NCI-H2196 treated with DMSO at 0.1 percent for 48 hours (cell line): Measurements from ENCODE around the gene LAMB4.

Source experiments
- DNase-seq: peaks from one replicate; lab custom pipeline; 2025; ENCODE audit not compliant: unreplicated experiment; lab: John Stamatoyannopoulos, UW

LAMB4 gene

DNA sequence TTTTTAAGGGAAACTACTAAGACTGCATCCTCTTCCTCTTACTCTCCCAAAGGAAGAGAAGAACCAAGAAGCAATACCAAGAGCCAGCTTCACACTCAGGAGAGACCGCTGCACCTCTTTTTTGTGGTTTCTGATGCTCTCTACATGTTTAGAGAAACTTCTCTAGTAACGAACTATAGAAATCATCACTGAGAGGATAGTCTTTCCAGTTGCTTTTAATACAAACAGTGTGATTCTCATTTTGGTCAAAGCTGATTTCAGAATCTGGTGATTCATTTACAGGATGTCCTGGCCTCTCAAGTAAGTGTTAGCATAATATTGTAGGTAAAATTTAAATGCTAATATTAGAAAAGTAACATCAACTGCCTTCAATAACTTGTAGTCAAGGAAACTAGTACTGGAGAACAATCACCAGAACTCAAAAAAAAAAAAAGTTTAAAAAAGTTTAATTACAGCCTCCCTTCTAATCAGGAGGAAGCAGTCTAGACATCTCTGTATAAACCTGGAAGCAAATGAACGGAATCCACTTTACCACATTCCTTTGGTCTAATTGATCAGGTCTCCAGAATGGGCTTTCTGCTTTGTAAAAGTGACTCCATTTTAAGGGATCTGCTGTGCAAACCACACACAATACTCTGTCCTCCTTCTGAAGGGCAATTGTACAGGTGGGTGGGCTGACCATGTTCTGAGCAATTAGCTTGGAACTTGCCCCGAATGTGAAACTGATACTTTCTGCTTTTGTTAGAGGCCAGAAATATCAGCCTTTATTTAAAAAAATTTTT, 130.2 kb downstream of the LAMB4 start:
- DNase-seq: no peak

DNA sequence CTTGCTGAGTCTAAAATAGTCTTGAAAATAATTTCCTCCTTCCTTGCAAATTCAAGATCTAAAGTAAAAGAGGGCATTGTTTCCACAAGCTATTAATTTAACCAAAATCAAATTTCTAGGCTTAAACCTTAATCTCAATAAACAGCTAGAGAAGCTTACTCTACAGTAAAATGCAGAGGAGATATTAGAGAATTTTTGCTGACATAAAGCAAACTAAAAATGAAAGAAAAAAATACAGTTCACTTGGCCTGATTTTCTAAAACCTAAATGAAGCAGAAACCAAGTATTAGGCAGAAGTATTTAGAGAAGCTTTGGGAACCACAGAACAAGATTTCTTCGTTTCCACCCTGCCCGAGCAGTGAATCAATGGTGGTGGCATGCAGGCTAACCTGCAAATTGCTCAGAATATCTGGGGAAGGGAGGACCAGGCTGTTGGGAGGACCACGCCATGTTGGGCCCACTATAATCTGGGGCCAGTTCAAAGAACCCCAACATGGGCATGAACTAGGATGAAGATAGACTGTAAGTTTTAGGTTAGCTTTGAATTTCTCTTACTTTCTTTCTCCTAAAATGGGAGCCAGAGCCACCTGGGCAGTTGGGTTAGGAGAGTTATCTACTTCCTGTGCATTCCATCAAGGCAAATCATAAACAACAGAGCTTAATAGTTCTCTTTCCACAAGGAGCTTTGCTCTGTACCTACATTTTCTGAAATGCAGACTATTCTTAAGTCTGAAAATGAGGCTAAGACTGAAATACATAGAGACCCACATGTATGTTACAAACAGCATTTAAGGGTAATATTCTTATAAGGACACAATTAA, 131.3 kb downstream of the LAMB4 start:
- no peak for DNase-seq

DNA sequence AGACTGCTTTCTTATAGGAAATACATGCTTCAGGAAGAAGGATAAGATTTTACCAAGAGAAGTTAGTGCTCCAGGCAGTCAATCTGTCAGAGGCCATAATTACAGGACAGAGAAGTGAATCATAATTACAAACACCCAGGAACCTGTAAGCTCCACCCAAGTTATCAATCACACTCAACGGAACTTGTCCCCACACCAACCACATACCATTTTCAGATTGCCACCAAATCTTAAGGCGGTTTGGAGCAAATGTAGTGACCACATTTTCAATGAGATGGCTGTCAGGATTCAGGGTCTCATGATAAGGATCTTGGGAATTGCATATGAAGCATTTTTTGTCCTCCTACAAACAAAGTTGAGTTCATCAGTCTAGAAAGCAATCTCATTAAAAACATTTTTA, 132.0 kb downstream of the LAMB4 start:
- DNase-seq: no peak

DNA sequence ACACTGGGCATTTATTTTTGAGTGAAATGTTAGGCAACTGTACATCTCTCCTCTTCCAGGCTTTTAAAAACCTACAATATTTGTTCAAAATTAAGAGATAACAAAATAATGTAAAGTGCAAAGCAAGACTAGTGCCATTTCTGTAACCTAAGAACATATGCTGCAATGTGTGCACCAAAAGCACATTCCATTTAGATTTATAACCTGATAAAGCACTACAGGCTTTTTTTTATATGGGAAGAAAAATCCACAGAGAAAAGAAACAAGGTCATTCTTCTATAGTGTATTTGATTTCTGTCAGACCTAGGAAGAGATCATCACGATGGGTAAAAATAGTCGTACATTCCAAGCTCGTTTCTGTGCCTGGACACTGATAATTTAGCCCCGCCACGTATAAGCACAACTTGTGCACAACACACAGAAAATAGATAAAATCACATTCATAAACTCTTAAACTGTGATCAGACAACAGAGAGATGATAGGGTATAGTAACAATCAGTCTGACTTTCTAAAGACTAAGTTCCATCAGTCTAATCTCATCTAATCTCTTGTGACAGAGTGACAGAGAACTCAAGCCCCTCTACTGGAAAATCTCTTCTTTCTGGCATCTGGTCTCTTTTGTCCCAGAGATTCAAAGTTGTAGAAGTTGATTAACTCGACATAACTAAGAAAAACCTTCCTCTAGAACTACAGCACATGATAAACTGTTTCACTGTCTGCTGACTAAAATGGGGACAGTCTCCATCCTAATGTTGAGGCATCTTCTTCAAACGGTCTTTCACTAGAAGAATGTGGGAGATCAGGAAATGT, 133.9 kb downstream of the LAMB4 start:
- no peak for DNase-seq

- no peak for DNase-seq
Observed at GRCh38 chr7:107995184-107996071, 134.7 kb downstream of the LAMB4 start.

DNA sequence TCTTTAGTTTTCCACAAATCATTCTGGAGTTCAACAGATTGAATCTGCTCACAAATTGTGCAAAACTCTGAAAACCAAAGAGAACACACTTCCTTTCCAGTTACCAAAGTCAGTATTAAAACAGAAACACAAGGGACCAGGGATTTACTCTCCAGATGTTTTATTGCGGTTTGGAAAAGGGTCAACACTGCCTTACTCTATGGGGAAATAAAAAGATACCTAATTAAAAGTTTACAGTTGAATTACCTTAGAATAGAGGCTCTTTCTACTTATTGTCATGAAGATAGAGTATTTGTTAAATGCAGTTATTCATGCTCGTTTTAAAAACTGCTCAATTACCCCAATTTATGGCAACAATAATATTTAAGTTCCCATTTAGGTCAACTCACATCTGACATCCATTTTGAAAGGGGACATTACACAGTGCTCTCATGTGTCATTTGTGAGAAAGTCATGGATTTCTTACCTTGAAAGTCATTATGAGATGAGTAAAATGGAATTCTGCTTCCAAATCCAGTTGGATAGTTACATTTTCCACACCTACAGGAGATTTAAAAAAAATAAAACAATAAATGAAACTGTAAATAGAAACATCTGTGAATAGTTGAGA, 135.6 kb downstream of the LAMB4 start:
- no peak for DNase-seq

DNA sequence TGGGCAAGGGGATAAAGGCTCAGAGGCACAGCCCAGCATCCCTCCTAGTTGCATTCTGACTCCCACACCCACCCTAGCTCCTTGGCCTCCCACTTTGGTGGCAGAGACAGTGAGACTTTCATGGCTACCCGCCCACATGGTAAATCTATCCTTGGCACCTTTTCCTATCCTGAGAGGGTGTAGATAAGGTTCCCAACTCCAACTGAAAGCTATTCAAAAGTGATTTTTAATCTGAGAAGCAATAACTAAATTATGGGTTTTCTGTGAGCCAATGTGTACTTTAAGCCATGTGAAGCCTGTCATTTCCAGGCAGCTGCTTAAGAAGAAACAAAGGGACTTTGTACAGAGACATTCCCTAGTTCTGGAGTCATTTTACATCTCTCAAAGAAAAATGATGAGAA, 136.3 kb downstream of the LAMB4 start:
- DNase-seq: no peak

DNA sequence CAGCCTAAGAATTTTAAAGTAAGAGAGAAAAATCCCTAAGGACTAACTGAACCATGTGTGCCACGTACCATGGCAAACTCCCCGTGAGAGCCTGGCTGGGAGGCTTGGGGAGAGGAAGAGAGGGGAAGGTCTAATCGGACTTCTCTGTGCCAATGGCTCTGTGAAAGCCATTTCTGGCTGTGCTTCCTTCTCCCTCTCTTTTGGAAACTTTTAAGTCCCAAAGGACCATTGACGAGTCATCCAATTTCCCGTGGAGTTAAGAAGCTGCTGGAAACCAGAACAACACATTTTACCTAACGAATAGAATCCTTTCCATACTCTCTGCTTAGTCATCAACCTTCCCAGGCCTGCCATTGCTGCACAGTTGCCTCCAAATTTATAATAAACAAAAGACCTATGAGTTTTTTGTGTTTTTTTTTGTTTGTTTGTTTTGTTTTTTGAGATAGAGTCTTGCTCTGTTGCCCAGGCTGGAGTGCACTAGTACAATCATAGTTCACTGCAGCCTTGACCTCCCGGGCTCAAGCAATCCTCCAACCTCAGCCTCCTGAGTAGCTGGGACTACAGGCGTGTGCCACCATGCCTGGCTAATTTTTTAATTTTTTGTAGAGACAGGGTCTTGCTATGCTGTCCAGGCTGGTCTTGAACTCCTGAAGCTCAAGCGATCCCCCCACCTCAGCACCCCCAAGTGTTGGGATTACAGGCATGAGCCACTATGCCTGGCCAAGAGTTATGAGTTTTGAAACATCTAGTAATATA, 140.4 kb downstream of the LAMB4 start:
- DNase-seq: no peak

GRCh38 chr7:107982918-107983389, 147.2 kb downstream of the LAMB4 start:
- no peak for DNase-seq

DNA sequence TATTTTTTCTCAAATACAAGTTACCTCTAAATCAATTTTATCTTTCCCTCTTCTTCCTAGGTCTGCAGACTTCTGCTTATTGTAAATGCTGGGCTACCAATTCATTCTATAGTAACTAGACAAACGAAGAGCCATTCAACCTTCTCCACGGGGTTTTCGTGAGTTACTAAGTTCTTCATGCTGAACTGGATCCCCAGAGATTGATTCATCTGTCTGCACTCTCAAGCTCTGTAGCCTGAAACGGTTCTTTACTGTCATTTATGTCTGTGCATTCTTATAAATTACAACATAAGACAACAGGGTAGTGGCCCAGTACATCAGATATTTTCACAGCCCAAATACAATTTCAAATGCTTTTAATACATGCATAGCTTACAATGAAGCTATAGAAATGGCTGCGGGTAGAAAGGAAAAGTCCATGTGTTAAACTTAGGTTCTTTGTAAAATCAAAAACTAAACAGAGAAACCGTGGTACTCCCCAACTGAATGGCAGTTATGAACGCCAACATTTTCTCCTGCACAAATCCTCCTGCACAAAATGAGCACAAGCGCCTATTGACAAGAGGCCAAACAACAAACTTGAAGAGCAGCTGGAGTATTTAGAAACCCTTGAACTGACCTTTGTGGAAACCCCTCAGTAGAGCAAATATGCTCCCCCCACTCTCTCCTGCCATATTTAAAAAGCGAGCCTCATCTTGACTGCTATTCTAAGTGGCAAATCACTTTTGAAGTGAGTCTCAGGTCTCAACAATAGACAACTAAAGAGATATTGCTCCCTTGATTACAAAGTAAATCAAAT, 147.9 kb downstream of the LAMB4 start:
- DNase-seq: no peak

DNA sequence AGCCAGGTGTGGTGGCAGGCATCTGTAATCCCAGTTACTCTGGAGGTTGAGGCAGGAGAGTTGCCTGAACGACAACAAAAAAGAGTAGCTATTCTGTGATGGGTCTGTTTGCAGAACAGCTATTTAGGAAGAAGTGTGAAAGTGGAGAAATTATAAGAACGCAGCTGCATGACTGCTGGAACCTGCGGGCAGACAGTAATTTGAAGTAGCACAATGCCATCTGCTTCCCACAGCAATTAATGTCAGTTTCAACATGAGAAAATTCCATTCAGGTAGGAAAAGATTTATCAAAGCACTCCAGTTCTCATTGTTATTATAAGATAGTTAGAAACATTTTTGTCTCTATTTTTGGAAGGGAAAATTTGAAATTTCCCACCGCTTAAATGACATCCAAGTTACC, 148.7 kb downstream of the LAMB4 start:
- DNase-seq: no peak

GRCh38 chr7:107980671-107981190, 149.4 kb downstream of the LAMB4 start:
- no peak for DNase-seq

DNA sequence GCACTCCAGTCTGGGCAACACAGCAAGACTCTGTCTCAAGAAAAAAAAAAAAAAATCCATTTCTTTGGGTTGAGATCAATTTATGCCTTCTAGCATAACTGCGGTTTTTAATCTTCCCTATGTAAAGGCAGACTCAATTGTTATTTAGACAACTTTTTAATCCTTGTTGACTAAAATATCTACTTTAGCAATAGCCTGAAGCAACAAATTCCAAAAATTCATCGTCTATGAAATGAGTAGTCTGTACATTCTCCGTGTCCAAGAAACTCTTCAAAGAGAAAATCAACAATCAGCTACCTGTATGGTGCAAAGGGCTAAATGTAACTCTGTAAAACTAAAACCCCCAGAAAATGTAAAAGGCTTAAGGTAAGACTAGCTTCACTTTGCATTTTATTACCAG, 150.0 kb downstream of the LAMB4 start:
- DNase-seq: no peak

GRCh38 chr7:107978815-107979408, 151.2 kb downstream of the LAMB4 start:
- no peak for DNase-seq

DNA sequence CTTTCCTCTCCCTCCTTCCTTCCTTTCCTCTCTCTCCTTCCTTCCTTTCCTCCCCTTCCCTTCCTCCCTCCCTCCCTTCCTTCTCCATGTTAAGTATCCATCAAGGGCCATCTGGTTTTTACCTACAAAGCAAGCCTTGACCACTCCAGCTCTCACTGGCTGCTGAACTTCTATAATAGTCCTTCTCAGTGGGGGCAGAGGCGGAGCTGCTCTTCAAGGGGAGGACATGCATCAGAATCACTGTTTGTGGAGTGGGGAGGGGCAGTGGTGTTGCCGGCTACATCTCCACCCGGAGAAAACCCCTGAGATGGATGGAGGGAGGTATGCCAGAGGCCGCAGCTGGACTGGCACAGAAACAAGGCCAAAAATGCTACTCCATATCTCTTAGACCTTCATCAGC, 153.1 kb downstream of the LAMB4 start:
- DNase-seq: no peak

- no peak for DNase-seq
Observed at GRCh38 chr7:107976620-107977019, 153.5 kb downstream of the LAMB4 start.

DNA sequence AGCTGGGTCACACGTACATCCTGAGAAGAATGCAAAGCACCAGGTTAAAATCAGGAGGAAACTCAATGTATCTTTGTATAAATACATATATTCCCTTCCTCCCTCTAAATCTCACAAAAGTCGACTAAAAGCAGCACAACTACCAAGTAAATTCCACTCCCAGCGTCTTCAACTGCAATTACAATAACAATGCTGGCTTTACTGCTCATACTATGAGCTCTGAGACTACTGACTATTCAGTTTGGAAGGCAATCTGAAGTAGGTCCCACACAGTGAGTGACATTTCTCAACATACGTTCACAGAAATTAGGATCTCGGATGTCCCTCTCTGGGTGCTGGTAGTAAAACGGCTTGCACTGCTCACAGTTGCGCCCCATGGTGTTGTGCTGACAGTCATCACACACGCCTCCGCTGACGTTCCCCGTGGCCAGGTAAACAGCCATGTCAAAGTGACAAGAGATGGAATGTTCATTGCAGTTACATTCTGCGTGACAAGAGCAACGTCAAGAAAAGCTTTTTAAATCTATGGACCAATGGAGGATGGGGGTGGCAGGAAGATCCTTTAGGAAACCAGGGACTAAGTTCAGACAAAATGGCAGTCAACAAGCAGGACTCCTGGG, 154.7 kb downstream of the LAMB4 start:
- DNase-seq: no peak
